ENCODE data around the gene ID2. TPM values are rescaled to one million over a fixed set of nuclear protein-coding genes. Genes with fewer than 3 reads are reported as not detected.

Gene ID2
- total and polyA plus RNA-seq, 2 of the 13 experiments (the other 11 are each of a cell fraction or from before 2014, with no cell fraction given): 214 to 719 TPM

GRCh38 chr2:8680822-8681760, 765 bp upstream of the ID2 start (continued):
- TF ChIP-seq SNAPC2 (CRISPR knock-in tag; IDR thresholded peaks at IDR 0.05) (0 out of 2 replicates have a peak, but pooled peaks have one; percentile 4), MTERF4 (CRISPR knock-in tag; IDR thresholded peaks at IDR 0.05) (0 out of 2 replicates have a peak, but pooled peaks have one; percentile 4), FOXP1 (IDR thresholded peaks at IDR 0.05) (no peak), FOXP1 (CRISPR knock-in tag; IDR thresholded peaks at IDR 0.05) (peak; percentile 14; the same call in 1 of the 2 replicates), EP300 (IDR thresholded peaks at IDR 0.05; ENCODE audit: low read depth in 2 of 2, low read length in 2 of 2) (peak; percentile 5 to 53; a peak in 2 of 4 replicates), EP300 (CRISPR knock-in tag; IDR thresholded peaks at IDR 0.05; ENCODE audit: borderline replicate concordance) (0 out of 2 replicates have a peak, but pooled peaks have one; percentile 19), ZNF639 (CRISPR knock-in tag; conservative IDR thresholded peaks at IDR 0.05) (peak; percentile 49; the same call in 1 of the 2 replicates), ZNF232 (CRISPR knock-in tag; IDR thresholded peaks at IDR 0.05; ENCODE audit: borderline replicate concordance) (0 out of 2 replicates have a peak, but pooled peaks have one; percentile 24), ZNF557 (CRISPR knock-in tag; IDR thresholded peaks at IDR 0.05) (no peak), MEF2D (CRISPR knock-in tag; IDR thresholded peaks at IDR 0.05) (0 out of 2 replicates have a peak, but pooled peaks have one; percentile 18), TBX3 (IDR thresholded peaks at IDR 0.05; ENCODE audit: borderline replicate concordance) (peak; percentile 98), MIER3 (CRISPR knock-in tag; IDR thresholded peaks at IDR 0.05; ENCODE audit: borderline replicate concordance) (0 out of 2 replicates have a peak, but pooled peaks have one; percentile 21), ZNF772 (CRISPR knock-in tag; IDR thresholded peaks at IDR 0.05) (no peak), STAT5B (CRISPR knock-in tag; IDR thresholded peaks at IDR 0.05) (no peak), RFX3 (CRISPR knock-in tag; IDR thresholded peaks at IDR 0.05) (no peak), ZNF713 (CRISPR knock-in tag; IDR thresholded peaks at IDR 0.05) (no peak), ZFAT (CRISPR knock-in tag; conservative IDR thresholded peaks at IDR 0.05) (no peak), ZFY (CRISPR knock-in tag; IDR thresholded peaks at IDR 0.05) (no peak), SKIL (CRISPR knock-in tag; IDR thresholded peaks at IDR 0.05; ENCODE audit: borderline replicate concordance) (no peak), ZNF292 (CRISPR knock-in tag; IDR thresholded peaks at IDR 0.05; ENCODE audit: borderline replicate concordance, low read depth) (no peak; the same call in 1 of the 2 replicates)
- TF ChIP-seq, protein P1, sequence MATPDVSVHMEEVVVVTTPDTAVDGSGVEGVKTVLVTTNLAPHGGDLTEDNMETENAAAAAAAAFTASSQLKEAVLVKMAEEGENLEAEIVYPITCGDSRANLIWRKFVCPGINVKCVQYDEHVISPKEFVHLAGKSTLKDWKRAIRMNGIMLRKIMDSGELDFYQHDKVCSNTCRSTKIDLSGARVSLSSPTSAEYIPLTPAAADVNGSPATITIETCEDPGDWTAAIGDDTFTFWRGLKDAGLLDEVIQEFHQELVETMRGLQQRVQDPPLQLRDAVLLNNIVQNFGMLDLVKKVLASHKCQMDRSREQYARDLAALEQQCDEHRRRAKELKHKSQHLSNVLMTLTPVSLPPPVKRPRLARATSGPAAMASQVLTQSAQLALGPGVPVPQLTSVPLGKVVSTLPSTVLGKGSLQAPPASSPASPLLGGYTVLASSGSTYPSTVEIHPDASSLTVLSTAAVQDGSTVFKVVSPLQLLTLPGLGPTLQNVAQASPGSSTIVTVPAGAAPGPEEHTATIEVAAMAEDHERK (CRISPR knock-in tag; IDR thresholded peaks at IDR 0.05; ENCODE audit: low read depth): no peak
- TF ChIP-seq, protein P2, sequence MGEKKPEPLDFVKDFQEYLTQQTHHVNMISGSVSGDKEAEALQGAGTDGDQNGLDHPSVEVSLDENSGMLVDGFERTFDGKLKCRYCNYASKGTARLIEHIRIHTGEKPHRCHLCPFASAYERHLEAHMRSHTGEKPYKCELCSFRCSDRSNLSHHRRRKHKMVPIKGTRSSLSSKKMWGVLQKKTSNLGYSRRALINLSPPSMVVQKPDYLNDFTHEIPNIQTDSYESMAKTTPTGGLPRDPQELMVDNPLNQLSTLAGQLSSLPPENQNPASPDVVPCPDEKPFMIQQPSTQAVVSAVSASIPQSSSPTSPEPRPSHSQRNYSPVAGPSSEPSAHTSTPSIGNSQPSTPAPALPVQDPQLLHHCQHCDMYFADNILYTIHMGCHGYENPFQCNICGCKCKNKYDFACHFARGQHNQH (CRISPR knock-in tag; IDR thresholded peaks at IDR 0.05): peak; percentile 42; the same call in 1 of the 2 replicates

Measured in HepG2 (cell line).